HCT116 (cell line): Measurements from ENCODE around the gene HSD17B12. TPM values are rescaled to one million over a fixed set of nuclear protein-coding genes. Genes with fewer than 3 reads are reported as not detected.

Source experiments
- ATAC-seq: fragments of 200-7000 bp; cut with Tn5 transposase; 2 replicates; pipeline ENCODE4 v1.9.1; 2020; ENCODE audit warnings: mild to moderate bottlenecking, moderate library complexity
- BruUV-seq: library from RNA; stranded (reverse); fragments of 400-500 nt; replicated peaks from 2 replicates; lab custom pipeline; 2021; lab: Mats Ljungman, UMichigan
- CTCF ChIA-PET: fragments of 300-600 bp; sonication (Branson Sonifier 250); formaldehyde crosslinking; loops from one replicate; lab custom pipeline; 2021; ENCODE audit warnings: antibody characterized with exemption; lab: Charles Lee
- POLR2A ChIA-PET: fragments of 300-600, 350-600 bp; sonication (Branson Sonifier 250); formaldehyde crosslinking; loops from one replicate; lab custom pipeline; 2021; ENCODE audit warnings: antibody characterized with exemption; lab: Charles Lee
- RAD21 ChIA-PET, 2 experiments: fragments of 300-600 bp; sonication (Branson Sonifier 250); formaldehyde crosslinking; loops; one replicate each; lab custom pipeline; 2023; ENCODE audit warnings: low total read pairs in 2 of 2; ENCODE audit not compliant: uncharacterized antibody in 2 of 2, unreplicated experiment in 2 of 2, low non-redundant PET in 1 of 2; lab: Charles Lee
- DNase-seq: peaks from one replicate; pipeline ENCODE4 v3.0.0-alpha.2; 2010; ENCODE audit warnings: low read depth, low spot score
- H2AFZ ChIP-seq: fragments of 200-600 bp; shearing (Covaris generic), sonication (generic); 2 replicates; pipeline ENCODE4 v1.6.1; 2017; ENCODE audit warnings: low read depth, mixed run types, mixed read lengths, antibody characterized with exemption, low read length; ENCODE audit not compliant: poor library complexity, severe bottlenecking
- H3K27ac ChIP-seq: 2 replicates; pipeline ENCODE4 v1.5.1; 2012; ENCODE audit warnings: low read depth, low read length
- H3K27me3 ChIP-seq: fragments of 200-600 bp; sonication (generic); 2 replicates; pipeline ENCODE4 v1.6.1; 2016; ENCODE audit warnings: mixed run types, low read length, mixed read lengths; ENCODE audit not compliant: insufficient read depth
- H3K36me3 ChIP-seq, 2 experiments: fragments of 200-500 bp in 1 of 2; fragments of 200-600 bp in 1 of 2; sonication (Bioruptor generic) in 1 of 2; sonication (generic) in 1 of 2; 2 replicates each; pipeline versions ENCODE4 v1.5.1 to v1.6.1; 2014 to 2016; ENCODE audit warnings: low read length in 2 of 2, inconsistent platforms in 1 of 2, mixed read lengths in 1 of 2, mixed run types in 1 of 2; ENCODE audit not compliant: insufficient read depth in 2 of 2, control insufficient read depth in 1 of 2
- H3K4me1 ChIP-seq, 2 experiments: fragments of 200-600 bp in 1 of 2; sonication (generic) in 1 of 2; 2 replicates each; pipeline versions ENCODE4 v1.5.1 to v1.6.1; 2012 to 2017; ENCODE audit warnings: low read length in 2 of 2, inconsistent platforms in 1 of 2, mild to moderate bottlenecking in 1 of 2, mixed read lengths in 1 of 2, mixed run types in 1 of 2, moderate library complexity in 1 of 2; ENCODE audit not compliant: insufficient read depth in 2 of 2, control insufficient read depth in 1 of 2
- H3K4me2 ChIP-seq: fragments of 200-600 bp; sonication (generic); 2 replicates; pipeline ENCODE4 v1.6.1; 2017; ENCODE audit warnings: mixed run types, low read length, mixed read lengths
- H3K4me3 ChIP-seq, 2 experiments: fragments of 200-600 bp in 1 of 2; sonication (generic) in 1 of 2; replicated peaks in 1 of 2; 2 replicates each; pipeline ENCODE4 v1.5.1; 2011 to 2016; ENCODE audit warnings: low read length in 2 of 2, control low read depth in 1 of 2, low read depth in 1 of 2, mild to moderate bottlenecking in 1 of 2, mixed read lengths in 1 of 2, mixed run types in 1 of 2
- H3K79me2 ChIP-seq: fragments of 200-600 bp; sonication (generic); 2 replicates; pipeline ENCODE4 v1.6.1; 2017; ENCODE audit warnings: mild to moderate bottlenecking, mixed run types, low read length, moderate library complexity, mixed read lengths; ENCODE audit not compliant: insufficient read depth
- H3K9ac ChIP-seq: fragments of 200-600 bp; sonication (generic); 2 replicates; pipeline ENCODE4 v1.6.1; 2016; ENCODE audit warnings: low read length, mixed read lengths
- H3K9me2 ChIP-seq: fragments of 200-600 bp; sonication (generic), shearing (Covaris generic); 2 replicates; pipeline ENCODE4 v1.6.1; 2017; ENCODE audit warnings: mixed run types, mild to moderate bottlenecking, moderate library complexity; ENCODE audit not compliant: insufficient read depth
- H3K9me3 ChIP-seq, 2 experiments: fragments of 200-500 bp in 1 of 2; fragments of 200-600 bp in 1 of 2; sonication (Bioruptor generic) in 1 of 2; sonication (generic) in 1 of 2; 2 replicates each; pipeline ENCODE4 v1.6.1; 2014 to 2017; ENCODE audit warnings: low read length in 2 of 2, mixed read lengths in 2 of 2, inconsistent platforms in 1 of 2, low read depth in 1 of 2, mild to moderate bottlenecking in 1 of 2, mixed run types in 1 of 2, moderate library complexity in 1 of 2; ENCODE audit not compliant: control insufficient read depth in 1 of 2, insufficient read depth in 1 of 2
- H4K20me1 ChIP-seq: fragments of 200-600 bp; sonication (generic), shearing (Covaris generic); 2 replicates; pipeline ENCODE4 v1.6.1; 2017; ENCODE audit warnings: mixed run types, mild to moderate bottlenecking, moderate library complexity; ENCODE audit not compliant: insufficient read depth
- ATF3 ChIP-seq: IDR thresholded peaks from 2 replicates; pipeline ENCODE4 v1.6.1; 2012
- CEBPB ChIP-seq: IDR thresholded peaks from 2 replicates; pipeline ENCODE4 v1.6.1; 2012; ENCODE audit warnings: low read depth
- CTCF ChIP-seq, 3 experiments: fragments of 200-600 bp in 1 of 3; sonication (generic) in 1 of 3; IDR thresholded peaks in 2 of 3; conservative IDR thresholded peaks in 1 of 3; 2 replicates each; pipeline ENCODE4 v1.5.1; 2012 to 2017; ENCODE audit warnings: low read depth in 2 of 3, low read length in 2 of 3, antibody characterized with exemption in 1 of 3, borderline replicate concordance in 1 of 3, control low read depth in 1 of 3, mild to moderate bottlenecking in 1 of 3, mixed read lengths in 1 of 3, mixed run types in 1 of 3, moderate library complexity in 1 of 3; ENCODE audit not compliant: insufficient read depth in 1 of 3
- EGR1 ChIP-seq: IDR thresholded peaks from 2 replicates; pipeline ENCODE4 v1.6.1; 2012; ENCODE audit warnings: low read depth
- FOSL1 ChIP-seq: IDR thresholded peaks from 2 replicates; pipeline ENCODE4 v1.6.1; 2012; ENCODE audit warnings: low read depth
- MAX ChIP-seq: IDR thresholded peaks from 2 replicates; pipeline ENCODE4 v1.6.1; 2012
- POLR2A ChIP-seq: IDR thresholded peaks from 2 replicates; pipeline ENCODE4 v1.7.0; 2011; ENCODE audit warnings: borderline replicate concordance; ENCODE audit not compliant: insufficient read depth, insufficient read length; ENCODE audit errors: extremely low read depth
- RAD21 ChIP-seq: IDR thresholded peaks from 2 replicates; pipeline ENCODE4 v1.6.1; 2012; ENCODE audit warnings: low read depth, mild to moderate bottlenecking
- SIN3A ChIP-seq: IDR thresholded peaks from 2 replicates; pipeline ENCODE4 v1.6.1; 2012; ENCODE audit warnings: low read depth
- SP1 ChIP-seq: IDR thresholded peaks from 2 replicates; pipeline ENCODE4 v1.6.1; 2012; ENCODE audit warnings: low read depth
- ZBTB33 ChIP-seq: IDR thresholded peaks from 2 replicates; pipeline ENCODE4 v1.6.1; 2011; ENCODE audit warnings: mild to moderate bottlenecking, low read length, moderate library complexity; ENCODE audit not compliant: insufficient replicate concordance; ENCODE audit errors: extremely low read depth
- ZFX ChIP-seq: fragments of 450-650 bp; IDR thresholded peaks from 2 replicates; pipeline ENCODE4 v1.6.1; 2017
- intact Hi-C: fragments of 100-400 bp; cut with micrococcal nuclease; formaldehyde crosslinking; loops from 2 replicates; pipeline ENCODE4 v1.10.0; 2022
- total RNA-seq: library from RNA; stranded (reverse); gene quantifications from one replicate; pipeline ENCODE4 v1.2.1, GENCODE V29; 2021; ENCODE audit not compliant: unreplicated experiment

The HSD17B12 gene
- total RNA-seq, 1 experiment from 2014 or later, result 83.7 TPM

GRCh38 chr11:43789700-43790443 lies 109.3 kb downstream of the HSD17B12 start (continued):
- TF ChIP-seq ZBTB33 (no peak), POLR2A (no peak), RAD21 (no peak; the same call in 1 of the 2 replicates), FOSL1 (peak; percentile 74)

- H3K4me1 ChIP-seq, result peaks cover 11 to 19% of the 10 kb centered on the region in 2 experiments
- ChIA-PET POLR2A (no interaction called here), RAD21 (no interaction called here), CTCF (no interaction called here)
- H3K36me3 ChIP-seq, result 0 out of 4 replicates have a peak, but pooled peaks cover 0 to 4% of the 10 kb centered on the region in 2 experiments
- BruUV-seq, result no TSS peak
- H3K27me3 ChIP-seq, result no peaks in the 10 kb centered on the region
- DNase-seq (peak; percentile 22), ATAC-seq (peak; percentile 47; the same call in 1 of the 2 replicates)
- H3K9me3 ChIP-seq, result no peaks in the 10 kb centered on the region
- H3K9me2 ChIP-seq, result no peaks in the 10 kb centered on the region
- H3K9ac ChIP-seq, result no peak overlapping the region
- H3K4me3 ChIP-seq, result peak overlapping the region in 1 of 2 experiments; percentile 20; a peak in 1 of 4 replicates
- peak; percentile 8; the same call in 1 of the 2 replicates for TF ChIP-seq MAX
- peak; percentile 40; the same call in 1 of the 2 replicates for TF ChIP-seq CEBPB
- TF ChIP-seq ZFX, result no peak
- TF ChIP-seq ATF3, result peak; percentile 32; the same call in 1 of the 2 replicates
- TF ChIP-seq CTCF (IDR thresholded peaks at IDR 0.05 in 2 of 3, conservative IDR thresholded peaks at IDR 0.05 in 1 of 3; ENCODE audit: borderline replicate concordance in 1 of 3, insufficient read depth in 1 of 3, low read depth in 2 of 3, low read length in 2 of 3), result no peak
- peak; percentile 71 for TF ChIP-seq EGR1
- TF ChIP-seq FOSL1, result peak; percentile 18; the same call in 1 of the 2 replicates
- peak; percentile 41; the same call in 1 of the 2 replicates for TF ChIP-seq SP1
- TF ChIP-seq POLR2A, result no peak
- peak; percentile 20; the same call in 1 of the 2 replicates for TF ChIP-seq SIN3A
- TF ChIP-seq, all 23 proteins: peak for 7
- peak overlapping the region; percentile 63 for H3K4me2 ChIP-seq
- H3K27ac ChIP-seq, result peak overlapping the region; percentile 19; the same call in 1 of the 2 replicates
- H3K79me2 ChIP-seq, result no peaks in the 10 kb centered on the region
- no peak overlapping the region for H2AFZ ChIP-seq
- intact Hi-C loops, result no loop called here
- H4K20me1 ChIP-seq, result no peaks in the 10 kb centered on the region
Observed at GRCh38 chr11:43790444-43790794, 109.9 kb downstream of the HSD17B12 start.
